Erythroblast (primary cell): ENCODE measurements around the gene UBE2F.
"Not testable (repeated sequence)": the region's sequence is repeated elsewhere in the genome, so short reads cannot be mapped to it uniquely, and the experiment has no call there.

Experiments used
- GATA1 ChIP-seq: IDR thresholded peaks from 2 replicates; pipeline ENCODE4 v1.6.1; 2011; ENCODE audit warnings: low read depth, mild to moderate bottlenecking, control low read depth, low read length, moderate library complexity
- POLR2A ChIP-seq: IDR thresholded peaks from 2 replicates; pipeline ENCODE4 v1.6.1; 2011; ENCODE audit warnings: mild to moderate bottlenecking, low read length

DNA sequence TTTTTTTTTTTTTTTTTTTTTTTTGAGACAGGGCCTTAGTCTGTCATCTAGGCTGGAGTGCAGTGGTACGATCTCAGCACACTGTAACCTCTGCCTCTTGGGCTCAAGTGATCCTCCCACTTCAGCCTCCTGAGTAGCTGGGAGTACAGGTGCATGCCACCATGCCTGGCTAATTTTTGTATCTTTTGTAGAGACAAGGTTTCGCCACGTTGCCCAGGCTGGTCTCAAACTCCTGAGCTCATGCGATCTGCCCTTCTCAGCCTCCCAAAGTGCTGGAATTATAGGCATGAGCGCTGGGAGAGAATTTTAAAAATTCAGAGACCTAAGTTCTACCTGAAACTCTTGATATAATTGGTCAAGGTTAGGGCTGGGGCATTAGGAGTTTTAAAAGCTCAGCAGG lies 14.8 kb downstream of the UBE2F start:
- not testable (repeated sequence) for TF ChIP-seq POLR2A, GATA1
